Hematopoietic multipotent progenitor cell treated with erythropoietin and hydrocortisone succinate and interleukin-3 and kit ligand, for 4 days (in vitro differentiated cells): ENCODE measurements around the gene TUBB4B.

Experiments used
- DNase-seq: peaks from one replicate; pipeline ENCODE4 v3.0.0-alpha.2; 2015

TUBB4B gene

GRCh38 chr9:137213160-137214060, 27.7 kb upstream of the TUBB4B start:
- DNase-seq, result no peak

- DNase-seq, result no peak
Observed at GRCh38 chr9:137214620-137215019, 26.5 kb upstream of the TUBB4B start.

GRCh38 chr9:137215196-137215986, 25.7 kb upstream of the TUBB4B start:
- DNase-seq, result no peak

GRCh38 chr9:137216188-137216965, 24.7 kb upstream of the TUBB4B start:
- no peak for DNase-seq

- no peak for DNase-seq
Observed at GRCh38 chr9:137217276-137218211, 23.5 kb upstream of the TUBB4B start.

- no peak for DNase-seq
Observed at GRCh38 chr9:137218212-137218753, 22.8 kb upstream of the TUBB4B start.

- DNase-seq, result peak; percentile 88
Observed at GRCh38 chr9:137218754-137219271, 22.3 kb upstream of the TUBB4B start.

GRCh38 chr9:137219757-137220316, 21.2 kb upstream of the TUBB4B start:
- no peak for DNase-seq

GRCh38 chr9:137220317-137221094, 20.6 kb upstream of the TUBB4B start:
- DNase-seq, result no peak

GRCh38 chr9:137221095-137221505, 20.0 kb upstream of the TUBB4B start:
- DNase-seq, result no peak

- DNase-seq, result no peak
Observed at GRCh38 chr9:137221506-137222111, 19.5 kb upstream of the TUBB4B start.

GRCh38 chr9:137222190-137223077, 18.7 kb upstream of the TUBB4B start, which contains the start of gene RNF208:
Gene RNF208, minus strand, starts transcription at chr9:137222240. Its CDS starts 1,028 bp downstream, at chr9:137221212.
- DNase-seq, result peak; percentile 48

GRCh38 chr9:137223078-137223970, 17.8 kb upstream of the TUBB4B start:
- peak; percentile 100 for DNase-seq

- DNase-seq, result no peak
Observed at GRCh38 chr9:137224830-137225694, 16.0 kb upstream of the TUBB4B start, which contains the start of gene CYSRT1. Gene CYSRT1, plus strand, starts transcription at chr9:137225174. Its CDS starts 448 bp downstream, at chr9:137225622.

GRCh38 chr9:137225699-137226331, 15.3 kb upstream of the TUBB4B start:
- no peak for DNase-seq
